GM21515 (cell line): Measurements from ENCODE around the gene HMGN4.
"Not testable (repeated sequence)": the region's sequence is repeated elsewhere in the genome, so short reads cannot be mapped to it uniquely, and the experiment has no call there.

Experiments
- ATAC-seq: cut with Tn5 transposase; IDR thresholded peaks from one replicate; pipeline ENCODE4 v1.9.1; 2021; ENCODE audit not compliant: unreplicated experiment

The HMGN4 gene

GRCh38 chr6:26521600-26522391 lies 16.4 kb upstream of the HMGN4 start:
- ATAC-seq = peak; percentile 73

GRCh38 chr6:26522486-26523228 lies 15.5 kb upstream of the HMGN4 start:
- ATAC-seq = not testable (repeated sequence)

GRCh38 chr6:26524314-26524713 lies 13.9 kb upstream of the HMGN4 start:
- not testable (repeated sequence) for ATAC-seq

GRCh38 chr6:26524722-26525370 lies 13.3 kb upstream of the HMGN4 start:
- ATAC-seq = no peak

GRCh38 chr6:26525838-26526237 lies 12.3 kb upstream of the HMGN4 start:
- ATAC-seq = no peak

- no peak for ATAC-seq
Observed at GRCh38 chr6:26526928-26527327, 11.2 kb upstream of the HMGN4 start.

GRCh38 chr6:26530203-26530602 lies 8.0 kb upstream of the HMGN4 start:
- ATAC-seq = no peak

- ATAC-seq = no peak
Observed at GRCh38 chr6:26531897-26532296, 6.3 kb upstream of the HMGN4 start.

- ATAC-seq = peak; percentile 39
Observed at GRCh38 chr6:26532699-26533531, 5.3 kb upstream of the HMGN4 start.

- no peak for ATAC-seq
Observed at GRCh38 chr6:26533532-26533931, 4.6 kb upstream of the HMGN4 start.

- ATAC-seq = no peak
Observed at GRCh38 chr6:26534681-26535465, 3.3 kb upstream of the HMGN4 start.

GRCh38 chr6:26536571-26537159 lies 1.5 kb upstream of the HMGN4 start:
- ATAC-seq = no peak

- ATAC-seq = peak; percentile 40
Observed at GRCh38 chr6:26537160-26537845, 863 bp upstream of the HMGN4 start.

GRCh38 chr6:26538572-26538902 lies 371 bp downstream of the HMGN4 start:
- no peak for ATAC-seq

GRCh38 chr6:26539071-26539615 lies 977 bp downstream of the HMGN4 start:
- ATAC-seq = no peak

- ATAC-seq = no peak
Observed at GRCh38 chr6:26541579-26541978, 3.4 kb downstream of the HMGN4 start.

GRCh38 chr6:26543953-26544352 lies 5.8 kb downstream of the HMGN4 start:
- no peak for ATAC-seq

- ATAC-seq = no peak
Observed at GRCh38 chr6:26544473-26544872, 6.3 kb downstream of the HMGN4 start.

GRCh38 chr6:26545627-26546026 lies 7.5 kb downstream of the HMGN4 start:
- ATAC-seq = no peak
